Measurements from ENCODE around the gene IGF2R.

DNA sequence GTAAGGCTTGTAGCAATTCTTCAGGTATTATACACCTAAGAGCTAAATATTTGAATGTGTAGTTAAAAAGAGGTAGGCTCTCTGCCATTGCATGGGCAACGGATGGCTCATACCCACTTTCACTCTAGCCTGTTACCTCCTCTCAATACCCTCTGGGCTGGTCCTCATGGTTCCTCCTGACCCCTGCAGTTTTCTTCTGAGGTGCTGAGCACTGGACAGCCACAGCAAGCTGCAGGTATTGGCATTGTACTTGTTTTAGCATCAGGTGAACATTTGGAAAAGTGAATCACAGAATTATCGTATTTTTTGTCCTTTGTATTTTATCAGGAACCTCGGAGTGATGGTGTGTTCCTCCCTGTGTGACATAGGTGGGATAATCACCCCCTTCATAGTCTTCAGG, 185.6 kb downstream of the IGF2R start:
- TF ChIP-seq, protein P1, sequence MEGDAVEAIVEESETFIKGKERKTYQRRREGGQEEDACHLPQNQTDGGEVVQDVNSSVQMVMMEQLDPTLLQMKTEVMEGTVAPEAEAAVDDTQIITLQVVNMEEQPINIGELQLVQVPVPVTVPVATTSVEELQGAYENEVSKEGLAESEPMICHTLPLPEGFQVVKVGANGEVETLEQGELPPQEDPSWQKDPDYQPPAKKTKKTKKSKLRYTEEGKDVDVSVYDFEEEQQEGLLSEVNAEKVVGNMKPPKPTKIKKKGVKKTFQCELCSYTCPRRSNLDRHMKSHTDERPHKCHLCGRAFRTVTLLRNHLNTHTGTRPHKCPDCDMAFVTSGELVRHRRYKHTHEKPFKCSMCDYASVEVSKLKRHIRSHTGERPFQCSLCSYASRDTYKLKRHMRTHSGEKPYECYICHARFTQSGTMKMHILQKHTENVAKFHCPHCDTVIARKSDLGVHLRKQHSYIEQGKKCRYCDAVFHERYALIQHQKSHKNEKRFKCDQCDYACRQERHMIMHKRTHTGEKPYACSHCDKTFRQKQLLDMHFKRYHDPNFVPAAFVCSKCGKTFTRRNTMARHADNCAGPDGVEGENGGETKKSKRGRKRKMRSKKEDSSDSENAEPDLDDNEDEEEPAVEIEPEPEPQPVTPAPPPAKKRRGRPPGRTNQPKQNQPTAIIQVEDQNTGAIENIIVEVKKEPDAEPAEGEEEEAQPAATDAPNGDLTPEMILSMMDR (IDR thresholded peaks at IDR 0.05; ENCODE audit: low read depth, low read length), result no peak
- TF ChIP-seq, protein P2, sequence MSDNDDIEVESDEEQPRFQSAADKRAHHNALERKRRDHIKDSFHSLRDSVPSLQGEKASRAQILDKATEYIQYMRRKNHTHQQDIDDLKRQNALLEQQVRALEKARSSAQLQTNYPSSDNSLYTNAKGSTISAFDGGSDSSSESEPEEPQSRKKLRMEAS (IDR thresholded peaks at IDR 0.05; ENCODE audit: low read depth, low read length), result no peak
